IPS-15b (cell line): ENCODE results near the gene EXTL2.
"Not testable (repeated sequence)": the region's sequence is repeated elsewhere in the genome, so short reads cannot be mapped to it uniquely, and the experiment has no call there.

ENCODE experiments used
- H3K27me3 ChIP-seq: one replicate; pipeline ENCODE4 v1.6.1; 2013; ENCODE audit warnings: low read length; ENCODE audit not compliant: control insufficient read depth, insufficient read depth
- H3K36me3 ChIP-seq: one replicate; pipeline ENCODE4 v1.6.1; 2013; ENCODE audit warnings: low read length; ENCODE audit not compliant: control insufficient read depth, insufficient read depth
- H3K4me1 ChIP-seq: one replicate; pipeline ENCODE4 v1.6.1; 2013; ENCODE audit warnings: mild to moderate bottlenecking, low read length; ENCODE audit not compliant: control insufficient read depth, insufficient read depth
- H3K4me3 ChIP-seq: one replicate; pipeline ENCODE4 v1.5.1; 2013; ENCODE audit warnings: low read depth, low read length
- H3K9ac ChIP-seq: one replicate; pipeline ENCODE4 v1.6.1; 2013; ENCODE audit warnings: low read depth, mild to moderate bottlenecking, low read length
- H3K9me3 ChIP-seq: one replicate; pipeline ENCODE4 v1.6.1; 2013; ENCODE audit warnings: mild to moderate bottlenecking, low read length; ENCODE audit not compliant: control insufficient read depth, insufficient read depth

The EXTL2 gene

DNA sequence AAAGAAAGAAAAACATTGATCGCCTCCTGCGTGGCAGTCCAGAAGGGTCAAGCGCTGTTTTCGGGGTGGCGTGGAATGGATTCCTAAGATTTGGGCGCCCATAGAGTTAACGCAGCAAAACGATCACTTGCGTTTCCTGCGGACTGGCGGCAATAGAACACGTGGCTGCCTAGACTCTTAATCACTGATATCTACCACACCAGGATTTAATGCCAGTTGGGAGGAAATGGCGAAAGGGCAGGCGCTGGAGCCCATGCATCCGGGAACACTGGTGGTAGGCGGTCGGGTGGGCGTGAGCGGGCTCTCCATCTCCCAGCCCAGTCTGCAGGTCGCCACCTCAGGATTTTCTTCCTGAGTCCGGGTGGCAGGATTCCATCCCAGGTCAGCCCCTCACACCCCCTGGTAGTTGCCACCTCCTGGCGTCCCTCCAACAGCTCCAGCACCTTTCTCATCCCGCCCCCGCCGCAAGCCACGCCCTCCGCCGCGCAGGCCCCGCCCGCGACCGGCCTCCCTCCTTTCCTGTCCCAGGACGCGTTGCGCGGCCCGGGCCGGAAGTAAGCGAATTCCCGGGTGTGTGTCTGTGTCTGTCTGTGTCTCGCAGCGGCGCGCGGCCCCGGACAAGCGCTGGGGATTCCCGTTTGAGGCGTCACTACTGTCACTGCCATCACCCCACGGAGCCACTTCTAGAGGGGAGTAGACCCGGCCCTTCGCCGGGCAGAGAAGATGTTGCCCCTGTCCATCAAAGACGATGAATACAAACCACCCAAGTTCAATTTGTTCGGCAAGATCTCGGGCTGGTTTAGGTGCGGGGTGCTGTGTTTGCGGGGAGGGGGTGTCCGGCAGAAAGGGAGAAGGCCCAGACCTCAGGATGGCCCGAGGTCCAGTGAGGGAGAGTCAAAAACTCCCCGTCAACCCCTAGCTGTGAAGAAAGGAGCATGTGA lies 1.2 kb upstream of the EXTL2 start, which contains the start of gene SLC30A7:
Gene SLC30A7, plus strand, starts transcription at position 551 of the 941 bp plus-strand sequence. Its CDS starts 173 bp downstream, at position 724.
- peak within 1 kb of the TSS; percentile 90 for H3K9ac ChIP-seq
- no peaks in the 10 kb centered on the region for H3K9me3 ChIP-seq
- peak within 1 kb of the TSS; percentile 94 for H3K4me3 ChIP-seq
- no peaks in the 10 kb centered on the region for H3K27me3 ChIP-seq
- no peaks in the 10 kb centered on the region for H3K4me1 ChIP-seq
- H3K36me3 ChIP-seq = peaks cover 2% of the 10 kb centered on the region

- H3K9me3 ChIP-seq = peaks cover 15% of the 10 kb centered on the region
- H3K27me3 ChIP-seq = no peaks in the 10 kb centered on the region
- peaks cover 2% of the 10 kb centered on the region for H3K36me3 ChIP-seq
- no peak overlapping the region for H3K9ac ChIP-seq
- H3K4me3 ChIP-seq = peak overlapping the region; percentile 94
- no peaks in the 10 kb centered on the region for H3K4me1 ChIP-seq
These were observed 924 bp downstream of the EXTL2 start for GRCh38 chr1:100893718-100894117.

GRCh38 chr1:100892554-100892953 lies 2.1 kb downstream of the EXTL2 start:
- Histone ChIP-seq H3K4me3 (no peak overlapping the region), H3K9ac (no peak overlapping the region), H3K27me3 (no peaks in the 10 kb centered on the region)

GRCh38 chr1:100891380-100891779 lies 3.3 kb downstream of the EXTL2 start:
- Histone ChIP-seq H3K27me3 (no peaks in the 10 kb centered on the region), H3K36me3 (peaks cover 2% of the 10 kb centered on the region), H3K4me3 (no peak overlapping the region), H3K9me3 (peaks cover 16% of the 10 kb centered on the region), H3K9ac (no peak overlapping the region), H3K4me1 (no peaks in the 10 kb centered on the region)

More at GRCh38 chr1:100892554-100892953, 2.1 kb downstream of the EXTL2 start:
- H3K9me3 ChIP-seq = peaks cover 16% of the 10 kb centered on the region
- H3K36me3 ChIP-seq = peaks cover 2% of the 10 kb centered on the region
- H3K4me1 ChIP-seq = no peaks in the 10 kb centered on the region

GRCh38 chr1:100889869-100890482 lies 4.7 kb downstream of the EXTL2 start:
- not testable (repeated sequence) for H3K4me3 ChIP-seq, H3K4me1 ChIP-seq, H3K27me3 ChIP-seq, H3K36me3 ChIP-seq, H3K9ac ChIP-seq
- H3K9me3 ChIP-seq = peaks cover 16% of the 10 kb centered on the region

- H3K9ac ChIP-seq, H3K36me3 ChIP-seq, H3K4me3 ChIP-seq, H3K4me1 ChIP-seq, H3K27me3 ChIP-seq: not testable (repeated sequence)
- peaks cover 16% of the 10 kb centered on the region for H3K9me3 ChIP-seq
These were observed 5.6 kb downstream of the EXTL2 start for GRCh38 chr1:100889007-100889406.

GRCh38 chr1:100883963-100884362 lies 10.7 kb downstream of the EXTL2 start:
- Histone ChIP-seq H3K9me3 (peaks cover 3% of the 10 kb centered on the region), H3K9ac (no peak overlapping the region), H3K36me3 (no peaks in the 10 kb centered on the region), H3K4me3 (no peak overlapping the region), H3K4me1 (no peaks in the 10 kb centered on the region), H3K27me3 (no peaks in the 10 kb centered on the region)

- no peaks in the 10 kb centered on the region for H3K27me3 ChIP-seq
- H3K36me3 ChIP-seq = no peaks in the 10 kb centered on the region
- H3K9me3 ChIP-seq = no peaks in the 10 kb centered on the region
- no peak overlapping the region for H3K9ac ChIP-seq
- no peak overlapping the region for H3K4me3 ChIP-seq
- no peaks in the 10 kb centered on the region for H3K4me1 ChIP-seq
These were observed 11.9 kb downstream of the EXTL2 start for GRCh38 chr1:100882698-100883097.

DNA sequence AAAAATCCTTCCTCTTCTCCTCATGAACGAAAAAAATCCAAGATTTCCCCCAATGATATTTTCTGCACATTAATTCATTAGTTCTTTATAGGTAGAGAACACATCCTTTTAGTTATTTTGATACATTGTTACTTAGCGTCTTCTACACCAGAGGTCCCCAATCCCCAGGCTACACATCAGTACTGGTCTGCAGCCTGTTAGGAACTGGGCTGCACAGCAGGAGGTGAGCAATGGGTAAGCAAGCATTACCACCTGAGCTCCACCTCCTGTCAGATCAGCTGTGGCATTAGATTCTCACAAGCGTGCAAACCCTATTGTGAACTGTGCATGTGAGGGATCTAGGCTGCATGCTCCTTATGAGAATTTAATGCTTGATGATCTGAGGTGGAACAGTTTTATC lies 13.0 kb downstream of the EXTL2 start:
- H3K36me3 ChIP-seq = no peaks in the 10 kb centered on the region
- H3K27me3 ChIP-seq = no peaks in the 10 kb centered on the region
- no peaks in the 10 kb centered on the region for H3K4me1 ChIP-seq
- H3K9me3 ChIP-seq = no peaks in the 10 kb centered on the region
- H3K9ac ChIP-seq = no peak overlapping the region
- H3K4me3 ChIP-seq = no peak overlapping the region

DNA sequence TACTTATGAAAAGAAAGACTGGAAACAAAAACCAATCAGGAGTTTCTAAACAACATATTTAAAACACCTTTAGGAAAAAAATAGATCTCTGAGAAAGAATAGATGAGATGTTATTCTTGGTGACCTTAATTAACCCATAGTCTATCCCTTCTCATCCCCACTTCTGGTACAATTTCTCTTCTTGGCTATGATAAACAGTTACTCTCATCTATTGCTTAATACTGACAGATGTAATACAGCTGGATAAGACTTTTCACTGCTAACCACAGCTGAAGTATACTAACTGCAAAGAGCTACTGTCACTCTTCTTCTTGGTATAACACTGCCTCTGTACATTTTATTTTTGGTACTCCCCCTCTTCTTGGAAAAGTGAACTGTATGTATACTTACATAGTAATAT lies 15.2 kb downstream of the EXTL2 start:
- no peak overlapping the region for H3K4me3 ChIP-seq
- no peaks in the 10 kb centered on the region for H3K4me1 ChIP-seq
- H3K9me3 ChIP-seq = no peaks in the 10 kb centered on the region
- H3K9ac ChIP-seq = no peak overlapping the region
- no peaks in the 10 kb centered on the region for H3K27me3 ChIP-seq
- H3K36me3 ChIP-seq = no peaks in the 10 kb centered on the region

- no peak overlapping the region for H3K9ac ChIP-seq
- H3K4me3 ChIP-seq = no peak overlapping the region
- no peaks in the 10 kb centered on the region for H3K27me3 ChIP-seq
- H3K9me3 ChIP-seq = no peaks in the 10 kb centered on the region
- H3K36me3 ChIP-seq = no peaks in the 10 kb centered on the region
- no peaks in the 10 kb centered on the region for H3K4me1 ChIP-seq
These were observed 18.4 kb downstream of the EXTL2 start for GRCh38 chr1:100876291-100876690.

DNA sequence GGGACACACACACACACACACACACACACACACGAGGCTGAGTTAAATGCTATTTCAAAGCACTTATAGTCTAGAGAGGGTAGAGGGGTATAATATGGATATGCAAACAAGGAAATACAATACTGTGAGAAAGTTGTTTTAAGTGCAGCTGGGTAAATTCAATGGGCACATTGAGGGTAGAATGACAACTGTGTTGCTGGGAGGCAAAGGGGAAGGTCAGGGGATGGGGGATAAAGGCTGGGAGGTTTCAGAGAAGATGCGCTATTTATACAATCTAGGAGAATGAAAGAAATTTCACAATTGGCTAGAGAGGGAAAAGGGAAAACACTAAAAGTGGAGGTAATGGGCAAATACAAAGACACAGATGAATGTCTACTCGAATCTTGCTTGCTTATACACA lies 19.4 kb downstream of the EXTL2 start:
- Histone ChIP-seq H3K9me3 (no peaks in the 10 kb centered on the region), H3K9ac (no peak overlapping the region), H3K4me1 (no peaks in the 10 kb centered on the region), H3K36me3 (no peaks in the 10 kb centered on the region), H3K4me3 (no peak overlapping the region), H3K27me3 (no peaks in the 10 kb centered on the region)
